HepG2 (cell line): ENCODE data around the gene SLC48A1. TPM values are rescaled to one million over a fixed set of nuclear protein-coding genes. Genes with fewer than 3 reads are reported as not detected.

Experiments used
- ATAC-seq: fragments of 200-7000 bp; cut with Tn5 transposase; 3 replicates; pipeline ENCODE4 v1.9.1; 2020; ENCODE audit warnings: mild to moderate bottlenecking, moderate library complexity
- BruUV-seq: library from RNA; stranded (reverse); fragments of 400-500 nt; replicated peaks from 2 replicates; lab custom pipeline; 2021; lab: Mats Ljungman, UMichigan
- CTCF ChIA-PET: fragments of 300-600 bp; formaldehyde crosslinking; extraction: SDS; loops from one replicate; lab custom pipeline; 2021; ENCODE audit warnings: low total read pairs, inconsistent platforms, low intra/inter-chr PET ratio; lab: Yijun Ruan, JAX
- POLR2A ChIA-PET: fragments of 350-600 bp; sonication (Branson Sonifier 250); formaldehyde crosslinking; loops from one replicate; lab custom pipeline; 2020; ENCODE audit warnings: antibody characterized with exemption, inconsistent platforms; lab: Yijun Ruan, JAX
- DNase-seq: peaks from one replicate; pipeline ENCODE4 v3.0.0-alpha.2; 2015; ENCODE audit warnings: low spot score
- FAIRE-seq: peaks from 3 replicates; lab custom pipeline; 2011; peaks lifted over from hg19 to GRCh38; lab: Jason Lieb, UNC
- H2AFZ ChIP-seq: one replicate; pipeline ENCODE4 v1.6.1; 2011; ENCODE audit warnings: low read length, inconsistent platforms
- H3K27ac ChIP-seq: fragments of 300-600 bp; 3 replicates; pipeline ENCODE4 v1.8.0; 2011; ENCODE audit warnings: mixed run types, mild to moderate bottlenecking, mixed read lengths, low read length, inconsistent platforms; ENCODE audit not compliant: insufficient read depth; ENCODE audit errors: extremely low read length
- H3K27me3 ChIP-seq, 2 experiments: fragments of 200-600 bp in 1 of 2; 2 replicates in 1 of 2; 3 replicates in 1 of 2; pipeline versions ENCODE4 v1.6.0 to v1.8.0; 2011; ENCODE audit warnings: low read length in 2 of 2, mild to moderate bottlenecking in 2 of 2, moderate library complexity in 2 of 2, inconsistent platforms in 1 of 2; ENCODE audit not compliant: insufficient read depth in 2 of 2, control insufficient read depth in 1 of 2
- H3K36me3 ChIP-seq, 2 experiments: fragments of 200-600 bp in 1 of 2; replicated peaks in 1 of 2; 2 replicates in 1 of 2; 3 replicates in 1 of 2; pipeline versions ENCODE4 v1.5.1 to v1.8.0; 2011; ENCODE audit warnings: low read length in 2 of 2, inconsistent platforms in 1 of 2; ENCODE audit not compliant: insufficient read depth in 2 of 2, control insufficient read depth in 1 of 2
- H3K4me1 ChIP-seq: 2 replicates; pipeline ENCODE4 v1.5.1; 2012; ENCODE audit warnings: low read length, inconsistent platforms; ENCODE audit not compliant: insufficient read depth
- H3K4me2 ChIP-seq: 2 replicates; pipeline ENCODE4 v1.6.0; 2011; ENCODE audit warnings: low read depth, low read length, inconsistent platforms
- H3K4me3 ChIP-seq, 3 experiments: fragments of 200-600 bp in 1 of 3; sonication (generic), shearing (Covaris generic) in 1 of 3; replicated peaks in 1 of 3; 2 replicates each; pipeline ENCODE4 v1.5.1; 2011 to 2016; ENCODE audit warnings: low read length in 3 of 3, inconsistent platforms in 2 of 3, low read depth in 2 of 3, mild to moderate bottlenecking in 2 of 3, control low read depth in 1 of 3, mixed read lengths in 1 of 3; ENCODE audit not compliant: insufficient read depth in 1 of 3
- H3K79me2 ChIP-seq: one replicate; pipeline ENCODE4 v1.6.1; 2011; ENCODE audit warnings: low read length, inconsistent platforms; ENCODE audit not compliant: insufficient read depth
- H3K9ac ChIP-seq: 2 replicates; pipeline ENCODE4 v1.6.0; 2011; ENCODE audit warnings: mild to moderate bottlenecking, low read depth, low read length, inconsistent platforms; ENCODE audit not compliant: insufficient read depth
- H3K9me3 ChIP-seq: 2 replicates; pipeline ENCODE4 v1.5.1; 2012; ENCODE audit warnings: mild to moderate bottlenecking, low read length
- H4K20me1 ChIP-seq: 2 replicates; pipeline ENCODE4 v1.6.0; 2011; ENCODE audit warnings: inconsistent platforms, mild to moderate bottlenecking, low read length, moderate library complexity; ENCODE audit not compliant: insufficient read depth
- FOXM1 ChIP-seq: sonication (generic); formaldehyde crosslinking; IDR thresholded peaks from 2 replicates; pipeline ENCODE4 v1.5.0; 2020; ENCODE audit warnings: missing genetic modification reagents
- GABPA ChIP-seq, 2 experiments: IDR thresholded peaks; 2 replicates each; pipeline ENCODE4 v1.6.1; 2011 to 2016; ENCODE audit warnings: low read depth in 2 of 2, low read length in 1 of 2, missing biosample characterization in 1 of 2, missing genetic modification characterization in 1 of 2
- POLR2AphosphoS5 ChIP-seq: IDR thresholded peaks from 2 replicates; pipeline ENCODE4 v1.6.1; 2012; ENCODE audit warnings: low read depth, low read length
- TGIF2 ChIP-seq: IDR thresholded peaks from 2 replicates; pipeline ENCODE4 v1.6.1; 2016; ENCODE audit warnings: control low read depth, missing compliant biosample characterization
- ZBTB38 ChIP-seq: sonication (generic); formaldehyde crosslinking; IDR thresholded peaks from 2 replicates; pipeline ENCODE4 v1.5.1; 2020; ENCODE audit warnings: mild to moderate bottlenecking, missing genetic modification reagents
- ZHX2 ChIP-seq, 2 experiments: sonication (generic) in 1 of 2; formaldehyde crosslinking in 1 of 2; IDR thresholded peaks; 2 replicates each; pipeline versions ENCODE4 v1.6.1 to v1.9.0; 2014 to 2022; ENCODE audit warnings: antibody characterized with exemption in 1 of 2, borderline replicate concordance in 1 of 2, inconsistent platforms in 1 of 2, low read depth in 1 of 2, missing genetic modification reagents in 1 of 2
- ZNF615 ChIP-seq: sonication (generic); formaldehyde crosslinking; IDR thresholded peaks from 2 replicates; pipeline ENCODE4 v1.5.0; 2020; ENCODE audit warnings: mild to moderate bottlenecking, missing genetic modification reagents, borderline replicate concordance
- ZSCAN29 ChIP-seq: sonication (generic); formaldehyde crosslinking; conservative IDR thresholded peaks from 2 replicates; pipeline ENCODE4 v1.4.0; 2020; ENCODE audit warnings: mild to moderate bottlenecking, missing genetic modification reagents
- WGBS: methylation state at CpG from one replicate; pipeline ENCODE4 v1.1.6; 2017; ENCODE audit warnings: low lambda C conversion rate; 5-methylcytosine and 5-hydroxymethylcytosine counted together
- in situ Hi-C: cut with HindIII; loops from 2 replicates; pipeline ENCODE4 v1.10.0; 2017; ENCODE audit warnings: low pct_unique_long_range_greater_than_20kb; ENCODE audit not compliant: extremely low pct_ligation_motif_present
- intact Hi-C: fragments of 100-400 bp; cut with micrococcal nuclease; formaldehyde crosslinking; loops from one replicate; pipeline ENCODE4 v1.10.0; 2022; ENCODE audit not compliant: unreplicated experiment
- polyA plus RNA-seq, 8 experiments: library from polyadenylated mRNA; depleted of rRNA in 3 of 8; stranded (reverse) in 7 of 8; unstranded in 1 of 8; fragments of >200 nt; fragmentation: Illumina TruSeq in 4 of 8; extraction: Trizol in 4 of 8; gene quantifications; 2 replicates each; pipeline versions ENCODE4 v1.2.1 to v1.2.3, GENCODE V29; 2011 to 2016; ENCODE audit warnings: low read depth in 4 of 8, missing spikeins in 1 of 8, mixed read lengths in 1 of 8; ENCODE audit not compliant: insufficient read depth in 1 of 8
- total RNA-seq, 5 experiments: library from RNA; depleted of rRNA; stranded (reverse); fragments of >200 nt; fragmentation: Illumina TruSeq; extraction: Trizol; gene quantifications; 2 replicates each; pipeline ENCODE4 v1.2.3, GENCODE V29; 2016; ENCODE audit warnings: low read depth in 1 of 5
- TF ChIP-seq, protein P1 (sequence below): sonication (generic); formaldehyde crosslinking; IDR thresholded peaks from 2 replicates; pipeline ENCODE4 v1.5.0; 2020; ENCODE audit warnings: missing genetic modification reagents
- TF ChIP-seq, protein P2 (sequence below): sonication (generic); formaldehyde crosslinking; IDR thresholded peaks from 2 replicates; pipeline ENCODE4 v1.5.1; 2020; ENCODE audit warnings: mild to moderate bottlenecking, missing genetic modification reagents
- TF ChIP-seq, protein P3 (sequence below): sonication (generic); formaldehyde crosslinking; IDR thresholded peaks from 2 replicates; pipeline ENCODE4 v1.4.0; 2020; ENCODE audit warnings: missing genetic modification reagents, borderline replicate concordance

SLC48A1 gene
- total and polyA plus RNA-seq, 2 of the 13 experiments (the other 11 are each of a cell fraction or from before 2014, with no cell fraction given) = 2.2 to 3.7 TPM

- peaks cover 17 to 56% of the 10 kb centered on the region in 2 experiments; a peak in 4 of 5 replicates for H3K27me3 ChIP-seq
- BruUV-seq = no TSS peak
- no peak overlapping the region for H3K4me3 ChIP-seq
- DNase-seq (no peak), FAIRE-seq (no peak), ATAC-seq (no peak)
- H3K4me1 ChIP-seq = peaks cover 14% of the 10 kb centered on the region
- H3K79me2 ChIP-seq = no peaks in the 10 kb centered on the region
- ChIA-PET CTCF (no interaction called here), POLR2A (no interaction called here)
- H3K36me3 ChIP-seq = no peaks in the 10 kb centered on the region
- in situ Hi-C loops = no loop called here
- no peaks in the 10 kb centered on the region for H4K20me1 ChIP-seq
- no peak overlapping the region for H3K9ac ChIP-seq
- no peak overlapping the region for H3K27ac ChIP-seq
- H3K9me3 ChIP-seq = no peaks in the 10 kb centered on the region
- intact Hi-C loops = no loop called here
- 11% methylated on average over 5 of the region's 7 CpGs for WGBS
- no peak overlapping the region for H2AFZ ChIP-seq
- no peak overlapping the region for H3K4me2 ChIP-seq
- TF ChIP-seq ZBTB38 (no peak), ZHX2 (IDR thresholded peaks at IDR 0.05; ENCODE audit: low read depth) (no peak), ZHX2 (CRISPR knock-in tag; IDR thresholded peaks at IDR 0.05; ENCODE audit: borderline replicate concordance) (no peak), POLR2AphosphoS5 (no peak), GABPA (IDR thresholded peaks at IDR 0.05; ENCODE audit: low read depth, low read length) (no peak), GABPA (CRISPR knock-in tag; IDR thresholded peaks at IDR 0.05; ENCODE audit: low read depth) (no peak), TGIF2 (CRISPR knock-in tag) (no peak), FOXM1 (CRISPR knock-in tag) (no peak), ZNF615 (no peak), ZSCAN29 (CRISPR knock-in tag) (no peak)
- TF ChIP-seq, protein P1, sequence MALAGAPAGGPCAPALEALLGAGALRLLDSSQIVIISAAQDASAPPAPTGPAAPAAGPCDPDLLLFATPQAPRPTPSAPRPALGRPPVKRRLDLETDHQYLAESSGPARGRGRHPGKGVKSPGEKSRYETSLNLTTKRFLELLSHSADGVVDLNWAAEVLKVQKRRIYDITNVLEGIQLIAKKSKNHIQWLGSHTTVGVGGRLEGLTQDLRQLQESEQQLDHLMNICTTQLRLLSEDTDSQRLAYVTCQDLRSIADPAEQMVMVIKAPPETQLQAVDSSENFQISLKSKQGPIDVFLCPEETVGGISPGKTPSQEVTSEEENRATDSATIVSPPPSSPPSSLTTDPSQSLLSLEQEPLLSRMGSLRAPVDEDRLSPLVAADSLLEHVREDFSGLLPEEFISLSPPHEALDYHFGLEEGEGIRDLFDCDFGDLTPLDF = no peak
- TF ChIP-seq, protein P2, sequence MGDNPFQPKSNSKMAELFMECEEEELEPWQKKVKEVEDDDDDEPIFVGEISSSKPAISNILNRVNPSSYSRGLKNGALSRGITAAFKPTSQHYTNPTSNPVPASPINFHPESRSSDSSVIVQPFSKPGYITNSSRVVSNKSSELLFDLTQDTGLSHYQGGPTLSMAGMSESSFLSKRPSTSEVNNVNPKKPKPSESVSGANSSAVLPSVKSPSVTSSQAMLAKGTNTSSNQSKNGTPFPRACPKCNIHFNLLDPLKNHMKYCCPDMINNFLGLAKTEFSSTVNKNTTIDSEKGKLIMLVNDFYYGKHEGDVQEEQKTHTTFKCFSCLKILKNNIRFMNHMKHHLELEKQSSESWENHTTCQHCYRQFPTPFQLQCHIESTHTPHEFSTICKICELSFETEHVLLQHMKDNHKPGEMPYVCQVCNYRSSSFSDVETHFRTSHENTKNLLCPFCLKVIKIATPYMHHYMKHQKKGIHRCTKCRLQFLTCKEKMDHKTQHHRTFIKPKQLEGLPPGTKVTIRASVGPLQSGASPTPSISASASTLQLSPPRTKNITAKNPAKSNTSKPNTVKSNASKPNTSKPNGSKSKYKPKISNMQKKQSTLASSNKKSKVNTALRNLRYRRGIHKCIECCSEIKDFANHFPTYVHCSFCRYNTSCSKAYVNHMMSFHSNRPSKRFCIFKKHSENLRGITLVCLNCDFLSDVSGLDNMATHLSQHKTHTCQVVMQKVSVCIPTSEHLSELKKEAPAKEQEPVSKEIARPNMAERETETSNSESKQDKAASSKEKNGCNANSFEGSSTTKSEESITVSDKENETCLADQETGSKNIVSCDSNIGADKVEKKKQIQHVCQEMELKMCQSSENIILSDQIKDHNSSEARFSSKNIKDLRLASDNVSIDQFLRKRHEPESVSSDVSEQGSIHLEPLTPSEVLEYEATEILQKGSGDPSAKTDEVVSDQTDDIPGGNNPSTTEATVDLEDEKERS (CRISPR knock-in tag) = no peak
- TF ChIP-seq, protein P3, sequence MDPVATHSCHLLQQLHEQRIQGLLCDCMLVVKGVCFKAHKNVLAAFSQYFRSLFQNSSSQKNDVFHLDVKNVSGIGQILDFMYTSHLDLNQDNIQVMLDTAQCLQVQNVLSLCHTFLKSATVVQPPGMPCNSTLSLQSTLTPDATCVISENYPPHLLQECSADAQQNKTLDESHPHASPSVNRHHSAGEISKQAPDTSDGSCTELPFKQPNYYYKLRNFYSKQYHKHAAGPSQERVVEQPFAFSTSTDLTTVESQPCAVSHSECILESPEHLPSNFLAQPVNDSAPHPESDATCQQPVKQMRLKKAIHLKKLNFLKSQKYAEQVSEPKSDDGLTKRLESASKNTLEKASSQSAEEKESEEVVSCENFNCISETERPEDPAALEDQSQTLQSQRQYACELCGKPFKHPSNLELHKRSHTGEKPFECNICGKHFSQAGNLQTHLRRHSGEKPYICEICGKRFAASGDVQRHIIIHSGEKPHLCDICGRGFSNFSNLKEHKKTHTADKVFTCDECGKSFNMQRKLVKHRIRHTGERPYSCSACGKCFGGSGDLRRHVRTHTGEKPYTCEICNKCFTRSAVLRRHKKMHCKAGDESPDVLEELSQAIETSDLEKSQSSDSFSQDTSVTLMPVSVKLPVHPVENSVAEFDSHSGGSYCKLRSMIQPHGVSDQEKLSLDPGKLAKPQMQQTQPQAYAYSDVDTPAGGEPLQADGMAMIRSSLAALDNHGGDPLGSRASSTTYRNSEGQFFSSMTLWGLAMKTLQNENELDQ (CRISPR knock-in tag) = no peak
Measured at GRCh38 chr12:47746523-47746922, 26.5 kb upstream of the SLC48A1 start.
